NT2/D1 (cell line): Measurements from ENCODE around the gene GSAP.

Experiments
- YY1 ChIP-seq: IDR thresholded peaks from 2 replicates; pipeline ENCODE4 v1.6.1; 2011; ENCODE audit not compliant: insufficient read length, insufficient read depth
- ZNF274 ChIP-seq: IDR thresholded peaks from 2 replicates; pipeline ENCODE4 v1.6.1; 2011; ENCODE audit warnings: mild to moderate bottlenecking, low read depth, low read length

GRCh38 chr7:77360104-77360503 is 56.0 kb downstream of the GSAP start:
- TF ChIP-seq YY1 = no peak
- TF ChIP-seq ZNF274 = no peak
